SU-DHL-6 (cell line): ENCODE results near the gene SLC12A8.

ENCODE experiments used
- H2AFZ ChIP-seq: fragments of 200-600 bp; sonication (generic); 2 replicates; pipeline ENCODE4 v1.6.1; 2014; ENCODE audit warnings: low read depth, mild to moderate bottlenecking, moderate library complexity, mixed read lengths, antibody characterized with exemption, low read length; ENCODE audit not compliant: severe bottlenecking
- H3F3A ChIP-seq: fragments of 200-600 bp; shearing (Covaris generic); 2 replicates; pipeline ENCODE4 v1.6.0; 2016; ENCODE audit warnings: antibody characterized with exemption, mild to moderate bottlenecking; ENCODE audit not compliant: insufficient read depth
- H3K27ac ChIP-seq: fragments of 200-600 bp; sonication (generic); 2 replicates; pipeline ENCODE4 v1.5.1; 2016; ENCODE audit warnings: low read depth, mild to moderate bottlenecking, low read length, moderate library complexity, mixed read lengths
- H3K27me3 ChIP-seq: fragments of 200-600 bp; sonication (generic), shearing (Covaris generic); 2 replicates; pipeline ENCODE4 v1.6.0; 2014; ENCODE audit warnings: mild to moderate bottlenecking, low read length
- H3K36me3 ChIP-seq: fragments of 200-600 bp; sonication (generic); 2 replicates; pipeline ENCODE4 v1.6.1; 2014; ENCODE audit warnings: mild to moderate bottlenecking, low read length, mixed read lengths
- H3K4me2 ChIP-seq: fragments of 300-600, 200-600 bp; shearing (Covaris generic), sonication (generic); 2 replicates; pipeline ENCODE4 v1.6.0; 2014; ENCODE audit warnings: low read length, low read depth, mild to moderate bottlenecking; ENCODE audit not compliant: poor library complexity, severe bottlenecking
- H3K4me3 ChIP-seq: fragments of 200-600 bp; sonication (generic); 2 replicates; pipeline ENCODE4 v1.5.1; 2014; ENCODE audit warnings: antibody characterized with exemption, low read length, mild to moderate bottlenecking, mixed read lengths; ENCODE audit not compliant: insufficient read depth, poor library complexity, severe bottlenecking
- H3K79me2 ChIP-seq: fragments of 200-600 bp; sonication (generic); 2 replicates; pipeline ENCODE4 v1.6.1; 2014; ENCODE audit warnings: mild to moderate bottlenecking, low read length, moderate library complexity; ENCODE audit not compliant: insufficient read depth
- H3K9ac ChIP-seq: fragments of 200-600 bp; sonication (generic); 2 replicates; pipeline ENCODE4 v1.7.0; 2014; ENCODE audit warnings: mild to moderate bottlenecking, low read length
- H3K9me2 ChIP-seq: fragments of 200-600 bp; sonication (generic); replicated peaks from 2 replicates; pipeline ENCODE4 v1.6.1; 2014; ENCODE audit warnings: low read length; ENCODE audit not compliant: insufficient read depth
- H3K9me3 ChIP-seq: fragments of 200-600 bp; sonication (generic); 2 replicates; pipeline ENCODE4 v1.6.1; 2014; ENCODE audit warnings: low read length, mixed read lengths; ENCODE audit not compliant: insufficient read depth
- H4K20me1 ChIP-seq: fragments of 200-600 bp; sonication (generic); 2 replicates; pipeline ENCODE4 v1.6.1; 2014; ENCODE audit warnings: low read depth, mild to moderate bottlenecking, antibody characterized with exemption, low read length, moderate library complexity, mixed read lengths
- CTCF ChIP-seq: fragments of 200-600 bp; sonication (generic); IDR thresholded peaks from one replicate; pipeline ENCODE4 v1.5.1; 2017; ENCODE audit warnings: antibody characterized with exemption, mild to moderate bottlenecking, low read length, moderate library complexity; ENCODE audit not compliant: insufficient read depth, poor library complexity, severe bottlenecking
- EZH2phosphoT487 ChIP-seq: fragments of 200-600 bp; sonication (generic), shearing (Covaris generic); conservative IDR thresholded peaks from 2 replicates; pipeline ENCODE4 v1.6.1; 2018; ENCODE audit warnings: mild to moderate bottlenecking, antibody characterized with exemption, low read length, moderate library complexity, mixed read lengths

SLC12A8 gene

GRCh38 chr3:125055913-125056745, 156.4 kb downstream of the SLC12A8 start, which contains the start of gene HEG1:
TSS of gene HEG1 (minus strand) at chr3:125055997. CDS start at chr3:125055890, 107 bp downstream.
- Histone ChIP-seq H3K9me2 (no peaks in the 10 kb centered on the region), H3K9ac (peak within 1 kb of the TSS; percentile 38; the same call in 1 of the 2 replicates), H3K27me3 (no peaks in the 10 kb centered on the region), H3K4me3 (peak within 1 kb of the TSS; percentile 37), H3K9me3 (no peaks in the 10 kb centered on the region), H3K79me2 (no peaks in the 10 kb centered on the region), H2AFZ (peak within 1 kb of the TSS; percentile 72), H3K27ac (no peak within 1 kb of the TSS), H4K20me1 (no peaks in the 10 kb centered on the region), H3F3A (no peaks in the 10 kb centered on the region), H3K4me2 (peak within 1 kb of the TSS; percentile 67), H3K36me3 (no peaks in the 10 kb centered on the region)
- TF ChIP-seq CTCF (no peak), EZH2phosphoT487 (no peak)

- Histone ChIP-seq H3K4me2 (peak overlapping the region; percentile 67), H3K9me3 (no peaks in the 10 kb centered on the region), H3K79me2 (no peaks in the 10 kb centered on the region), H3K4me3 (no peak overlapping the region), H2AFZ (no peak overlapping the region), H3K9me2 (no peaks in the 10 kb centered on the region), H3F3A (no peaks in the 10 kb centered on the region), H3K27ac (no peak overlapping the region), H4K20me1 (no peaks in the 10 kb centered on the region), H3K9ac (peak overlapping the region; percentile 38; the same call in 1 of the 2 replicates), H3K27me3 (no peaks in the 10 kb centered on the region), H3K36me3 (no peaks in the 10 kb centered on the region)
- TF ChIP-seq CTCF = no peak
- no peak for TF ChIP-seq EZH2phosphoT487
These were observed 157.1 kb downstream of the SLC12A8 start for GRCh38 chr3:125055331-125055912.

GRCh38 chr3:125054449-125055329, 157.9 kb downstream of the SLC12A8 start:
- Histone ChIP-seq H3K4me2 (peak overlapping the region; percentile 49), H3K79me2 (no peaks in the 10 kb centered on the region)

More at GRCh38 chr3:125054449-125055329, 157.9 kb downstream of the SLC12A8 start:
- Histone ChIP-seq H3K27me3 (no peaks in the 10 kb centered on the region), H3F3A (no peaks in the 10 kb centered on the region), H3K9me3 (no peaks in the 10 kb centered on the region), H3K27ac (no peak overlapping the region), H3K36me3 (no peaks in the 10 kb centered on the region), H2AFZ (no peak overlapping the region), H3K9me2 (no peaks in the 10 kb centered on the region), H4K20me1 (no peaks in the 10 kb centered on the region), H3K9ac (no peak overlapping the region), H3K4me3 (no peak overlapping the region)
- no peak for TF ChIP-seq CTCF
- no peak for TF ChIP-seq EZH2phosphoT487
